ENCODE results near the gene FGF12.

FGF12 gene

DNA sequence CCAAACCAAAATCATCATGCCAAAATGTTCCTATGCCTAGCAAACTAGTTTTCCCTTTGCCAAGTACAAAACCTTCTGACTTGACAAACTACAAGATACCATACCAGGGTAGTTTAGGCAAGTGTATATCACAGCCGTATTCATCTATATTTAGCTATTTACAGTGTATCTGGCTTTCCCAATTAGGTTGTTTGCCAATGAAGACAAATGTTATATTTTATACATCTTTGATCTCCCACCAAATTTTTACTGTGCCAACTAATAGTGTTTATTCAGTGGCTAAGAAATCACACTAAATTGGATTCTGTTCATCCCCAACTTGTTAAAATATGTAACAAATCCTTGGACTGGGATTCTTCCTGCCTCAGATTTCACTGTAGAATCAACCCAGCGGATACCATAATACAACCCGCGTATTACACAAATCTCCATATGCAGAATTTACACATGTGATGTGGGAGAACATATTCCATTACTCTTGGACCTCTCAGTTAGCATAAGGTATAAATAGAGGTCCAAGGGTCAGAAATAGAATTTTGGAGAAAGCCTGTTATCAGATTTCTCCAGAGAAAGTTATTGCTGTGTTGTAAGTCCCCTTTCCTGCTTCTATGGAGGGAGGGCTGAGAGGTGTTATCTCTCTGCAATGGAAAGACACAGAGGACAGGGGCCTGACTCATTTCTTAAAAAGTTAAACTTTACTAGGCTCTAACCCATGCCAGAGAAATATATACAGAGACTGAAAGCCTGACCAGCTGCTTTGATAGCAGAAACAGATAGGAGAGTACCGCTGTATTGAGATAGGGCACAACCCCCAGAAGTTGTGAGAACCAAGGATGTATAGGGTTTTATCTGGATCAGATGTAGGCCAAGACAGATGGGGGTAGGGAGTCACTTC lies 467.0 kb downstream of the FGF12 start:
- DNase-seq (ENCODE audit: low read depth in 2 of 2), result no peak

DNA sequence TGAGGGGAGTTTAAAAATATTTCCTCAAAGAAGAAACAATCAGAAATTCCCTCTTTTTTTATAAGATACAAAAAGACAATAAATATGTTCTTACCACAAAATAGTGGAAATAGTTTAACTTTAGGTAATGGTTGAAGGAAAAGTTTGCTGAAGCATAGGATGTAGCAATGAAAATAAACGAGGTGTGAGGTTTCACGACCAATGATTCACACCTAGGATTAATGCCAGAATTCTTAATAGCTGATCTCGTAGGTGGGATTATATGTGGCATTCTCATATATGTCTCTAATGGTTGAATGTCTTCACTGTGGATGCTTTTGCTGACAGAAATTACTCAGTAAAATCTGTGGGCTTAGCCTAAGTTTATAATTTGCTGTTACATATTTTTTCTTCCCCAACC lies 467.7 kb downstream of the FGF12 start:
- no peak for DNase-seq (ENCODE audit: low read depth in 2 of 2)

DNA sequence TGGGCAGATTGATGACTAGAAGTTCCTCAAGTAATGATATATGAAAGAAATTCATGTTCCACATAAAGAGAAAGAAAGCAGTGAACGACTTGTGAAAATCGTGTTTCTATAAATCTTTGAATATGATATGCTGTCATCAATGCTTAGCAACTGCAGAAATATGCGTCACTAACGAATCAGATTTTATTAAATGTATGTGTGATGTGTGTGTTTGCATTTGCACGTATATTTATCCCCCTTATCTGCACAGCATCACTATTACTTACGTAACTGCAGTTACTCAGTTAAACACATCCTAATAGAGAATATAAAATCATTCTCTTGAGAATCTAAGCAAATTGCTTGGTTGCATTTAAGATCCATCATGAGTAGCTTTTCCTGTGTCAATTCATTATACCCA lies 468.6 kb downstream of the FGF12 start:
- no peak for DNase-seq (ENCODE audit: low read depth in 2 of 2)

DNA sequence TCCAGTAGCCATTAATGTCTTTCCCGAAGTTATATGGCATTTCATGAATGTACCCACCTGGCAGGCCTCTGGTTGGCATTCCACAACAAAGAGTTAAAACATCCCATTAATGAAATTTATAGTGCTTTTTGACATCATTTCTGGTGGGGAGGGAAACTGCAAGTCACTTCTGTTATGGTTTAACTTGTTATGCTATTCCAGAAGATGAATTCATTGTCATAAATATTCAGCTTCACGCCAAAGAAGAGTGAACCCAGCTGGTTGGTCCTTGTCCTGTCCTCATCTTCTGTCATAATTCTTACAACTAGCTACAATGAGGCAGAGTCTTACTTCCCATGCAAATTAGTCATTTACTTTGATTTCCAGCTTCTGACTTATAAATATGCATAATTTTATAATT lies 471.5 kb downstream of the FGF12 start:
- DNase-seq (ENCODE audit: low read depth in 2 of 2), result no peak

DNA sequence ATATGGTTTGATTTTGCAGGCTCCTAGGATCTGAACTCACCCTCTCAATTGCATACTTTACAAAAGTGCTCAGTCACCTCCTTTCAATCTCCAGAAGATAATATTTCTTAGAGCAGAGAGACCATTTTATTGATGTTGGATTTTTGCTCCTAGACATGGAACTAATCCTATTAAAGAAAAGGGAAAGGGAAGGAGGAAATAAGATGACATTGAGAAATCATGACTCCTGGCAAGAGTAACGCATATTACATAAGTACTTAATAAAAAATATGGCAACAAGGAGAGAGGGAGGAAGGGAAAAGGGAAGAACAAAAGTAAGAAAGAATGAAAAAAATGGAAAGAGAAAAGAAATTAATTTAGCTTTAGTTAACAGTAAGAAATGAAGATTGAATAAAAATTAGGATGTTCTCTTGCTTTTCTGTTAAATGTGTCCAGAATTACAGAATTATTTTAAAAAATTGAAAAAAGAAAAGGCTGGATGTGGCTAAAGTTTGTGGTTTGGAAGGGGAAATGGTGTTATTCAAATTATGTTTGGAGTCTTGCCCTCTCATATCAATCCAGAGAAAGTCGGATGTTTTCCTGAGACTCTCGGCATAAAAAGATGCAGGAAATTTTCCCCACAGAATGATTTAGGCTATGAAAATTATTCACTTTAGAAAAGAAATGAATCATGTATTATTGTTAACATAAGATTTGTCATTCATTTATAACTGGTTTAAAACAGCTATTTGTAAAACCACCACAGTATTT lies 474.0 kb downstream of the FGF12 start:
- no peak for DNase-seq (ENCODE audit: low read depth in 2 of 2)

DNA sequence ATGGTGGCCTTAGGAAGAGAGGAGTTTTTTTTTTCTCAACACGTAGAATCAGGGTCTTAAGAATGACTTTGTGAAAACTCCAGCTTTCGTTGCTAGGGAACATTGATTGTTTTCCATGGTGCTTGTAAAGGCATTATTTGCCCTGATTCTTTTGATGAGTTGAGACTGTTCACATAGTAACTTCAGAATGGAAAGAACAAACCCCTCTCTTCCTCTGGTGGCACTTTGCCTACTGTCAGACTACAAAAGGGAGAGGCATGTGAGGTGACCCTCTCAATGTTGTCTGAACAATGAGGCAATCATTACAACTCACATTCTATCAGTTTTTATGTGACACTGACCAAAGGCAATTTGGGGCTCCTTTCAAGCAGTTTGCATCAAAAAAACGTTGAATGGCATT lies 477.8 kb downstream of the FGF12 start:
- no peak for DNase-seq (ENCODE audit: low read depth in 2 of 2)

DNA sequence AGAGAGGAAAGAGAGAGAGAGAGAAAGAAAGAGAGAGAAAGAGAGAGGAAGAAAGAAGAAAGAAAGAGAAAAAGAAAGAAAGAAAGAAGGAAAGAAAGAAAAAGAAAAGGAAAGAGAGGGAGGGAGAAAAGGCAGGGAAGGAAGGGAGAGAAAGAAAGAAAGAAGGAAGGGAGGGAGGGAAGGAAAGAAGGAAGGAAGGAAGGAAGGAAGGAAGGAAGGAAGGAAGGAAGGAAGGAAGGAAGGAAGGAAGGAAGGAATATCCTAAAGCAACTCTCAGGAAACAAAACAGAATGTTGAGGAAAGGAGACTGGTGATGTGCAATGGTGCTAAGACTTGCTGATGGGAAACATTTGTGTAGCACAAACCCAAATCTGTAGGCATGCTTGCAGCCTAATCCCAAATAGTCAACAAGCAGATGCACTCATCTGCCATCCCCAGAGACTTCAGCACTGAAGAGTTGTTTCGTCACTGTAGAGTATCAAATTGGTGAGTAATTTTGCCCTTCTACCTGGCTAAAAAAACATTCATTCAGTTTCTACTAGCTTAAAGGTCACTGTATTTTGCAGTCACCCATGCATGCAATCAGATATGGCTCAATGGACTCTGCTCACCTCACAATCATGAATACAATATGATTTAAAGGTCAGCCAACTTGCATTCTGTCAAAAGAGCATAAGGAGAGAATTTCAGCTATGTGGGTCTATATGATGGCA lies 480.3 kb downstream of the FGF12 start:
- no peak for DNase-seq (ENCODE audit: low read depth in 2 of 2)

DNA sequence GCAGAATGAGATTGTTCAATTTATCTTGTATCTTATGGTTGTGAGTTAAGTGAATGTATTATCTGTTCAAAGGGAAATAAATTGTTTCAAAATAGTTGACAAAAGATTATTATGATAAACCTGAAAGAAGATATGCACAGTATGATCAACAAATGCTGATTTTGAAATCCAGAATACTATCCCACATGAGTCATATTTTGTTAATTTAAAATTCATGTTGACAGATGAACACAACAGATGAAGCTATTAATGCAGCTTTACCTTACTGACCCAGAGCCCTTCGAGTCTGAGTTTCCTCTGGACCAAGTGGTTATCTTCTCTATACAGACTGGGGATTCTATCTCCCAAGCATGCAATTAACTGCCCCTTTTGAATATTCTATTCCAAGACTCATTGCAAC lies 482.8 kb downstream of the FGF12 start:
- DNase-seq (ENCODE audit: low read depth in 2 of 2), result no peak

DNA sequence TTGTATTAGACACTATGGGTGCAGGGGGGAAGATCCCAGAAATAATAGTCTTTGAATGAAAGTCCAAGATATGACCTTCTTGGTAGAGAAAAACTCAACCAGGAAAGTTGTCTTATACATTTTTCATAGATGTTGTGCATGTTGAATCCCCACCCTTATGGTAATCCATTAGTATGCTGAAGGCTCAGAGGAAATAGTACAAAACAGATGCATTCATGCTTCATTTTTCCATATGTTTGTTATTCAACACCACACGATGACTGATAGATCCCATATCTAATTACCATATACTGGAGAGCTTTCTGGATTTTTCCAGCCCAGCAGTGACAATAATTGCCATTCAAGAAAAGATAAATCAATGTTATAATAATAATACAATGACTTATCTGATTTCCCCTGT lies 487.4 kb downstream of the FGF12 start:
- no peak for DNase-seq (ENCODE audit: low read depth in 2 of 2)

DNA sequence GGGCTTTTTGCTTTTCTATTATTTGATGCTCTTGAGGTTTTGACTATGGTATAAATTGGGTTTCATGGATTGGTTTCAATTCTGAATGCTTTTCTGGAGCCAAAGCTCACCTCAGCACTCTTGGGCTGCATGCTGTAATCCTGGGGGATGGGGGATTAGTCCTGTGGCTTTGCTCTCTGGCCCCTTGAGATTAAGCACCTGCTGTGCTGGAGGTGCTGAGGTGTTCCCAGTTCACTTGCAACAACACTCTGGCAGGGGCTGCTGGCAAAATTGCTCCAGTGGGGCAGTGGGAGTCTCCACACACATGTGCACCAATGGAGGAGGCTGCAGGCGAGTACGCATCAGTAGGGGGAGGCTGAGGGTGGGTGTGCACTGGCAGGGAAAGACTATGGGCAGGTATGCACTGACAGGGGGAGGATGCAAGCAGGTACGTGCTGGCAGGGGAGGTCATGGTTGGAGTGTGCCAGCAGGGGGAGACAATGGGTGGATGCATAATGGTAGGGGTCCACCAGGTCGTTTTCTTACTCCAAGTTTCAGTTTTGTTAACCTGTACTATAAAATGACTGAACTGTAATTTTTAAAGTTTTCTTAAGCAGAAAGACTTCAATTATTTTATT lies 489.2 kb downstream of the FGF12 start:
- DNase-seq (ENCODE audit: low read depth in 2 of 2), result no peak

DNA sequence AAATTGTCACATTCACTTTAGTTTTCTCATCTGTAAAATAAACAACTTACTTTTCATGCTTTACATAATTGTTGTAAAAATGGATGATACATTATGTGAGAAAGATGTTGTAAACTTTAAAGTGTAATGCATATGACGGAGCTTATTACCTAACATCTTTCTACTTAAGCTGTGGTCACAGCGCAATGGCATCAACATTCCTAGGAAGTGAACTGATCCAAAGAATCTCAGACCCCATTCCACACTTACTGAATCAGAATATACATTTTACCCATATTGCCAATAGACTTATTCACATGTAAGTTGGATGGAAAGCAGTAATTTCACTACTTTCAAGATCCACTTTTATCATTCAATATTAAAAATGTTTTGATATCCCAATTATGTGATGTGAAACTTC lies 497.5 kb downstream of the FGF12 start:
- DNase-seq (ENCODE audit: low read depth in 2 of 2), result peak; percentile 20 to 38

DNA sequence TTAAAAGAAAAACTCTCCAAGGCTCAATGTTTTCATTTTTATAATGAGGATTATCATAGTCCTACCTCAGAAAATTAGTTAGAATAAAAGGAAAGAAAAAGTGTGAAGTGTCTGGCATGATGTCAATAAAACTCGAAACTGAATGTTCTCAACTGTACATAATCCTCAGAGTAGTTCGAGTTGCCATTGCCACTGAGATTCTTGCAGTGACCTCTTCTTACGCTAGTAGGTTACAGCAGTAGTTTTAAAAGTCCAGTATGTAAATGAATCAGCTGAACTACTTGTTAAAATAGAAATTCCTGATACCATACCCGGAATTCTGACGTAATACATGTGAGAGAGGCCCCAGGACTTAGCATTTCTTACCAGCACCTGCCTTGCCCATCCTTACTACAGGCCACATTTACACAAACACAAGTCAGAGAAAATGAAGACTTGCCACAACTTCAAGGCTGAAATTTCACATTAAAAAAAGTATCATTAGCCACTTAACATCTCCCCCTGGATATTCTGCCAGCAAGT lies 502.6 kb downstream of the FGF12 start:
- no peak for DNase-seq (ENCODE audit: low read depth in 2 of 2)

DNA sequence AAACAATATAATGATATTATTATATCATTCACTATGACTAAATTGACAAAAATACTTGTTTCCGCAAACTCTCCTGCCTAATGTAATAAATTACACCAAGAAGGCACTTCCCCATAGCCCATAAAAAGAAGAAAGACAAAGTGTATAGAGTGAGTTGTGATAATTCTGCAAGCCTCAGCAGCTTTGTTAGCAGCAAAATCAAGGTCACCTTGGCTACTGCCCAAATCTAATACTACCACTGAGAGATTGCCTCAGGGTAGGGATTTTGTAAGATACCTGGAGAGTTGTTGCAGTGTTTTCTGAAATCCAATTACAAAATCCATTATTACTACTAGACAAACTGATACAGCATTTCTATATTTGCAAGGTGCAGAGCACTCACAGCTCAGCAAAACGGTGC lies 503.5 kb downstream of the FGF12 start:
- DNase-seq (ENCODE audit: low read depth in 2 of 2), result no peak

DNA sequence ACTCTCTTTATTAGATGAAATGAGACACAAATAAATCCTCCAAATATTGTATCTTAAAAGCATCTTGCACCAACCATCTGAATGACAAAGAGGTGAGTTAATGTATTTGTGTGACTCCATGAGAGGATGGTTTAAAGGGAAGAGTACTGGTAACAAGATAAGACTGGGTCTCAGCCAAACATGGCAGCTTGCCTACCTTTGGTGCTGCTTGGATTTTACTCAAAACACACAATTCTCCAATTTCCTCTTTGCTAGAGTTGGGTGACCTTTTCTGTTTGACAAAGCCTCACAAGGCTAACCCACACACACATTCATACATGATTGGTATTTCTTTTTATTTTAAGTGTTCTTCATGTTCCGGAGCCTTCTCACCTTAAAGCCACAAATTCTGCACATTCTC lies 506.4 kb downstream of the FGF12 start:
- no peak for DNase-seq (ENCODE audit: low read depth in 2 of 2)

DNA sequence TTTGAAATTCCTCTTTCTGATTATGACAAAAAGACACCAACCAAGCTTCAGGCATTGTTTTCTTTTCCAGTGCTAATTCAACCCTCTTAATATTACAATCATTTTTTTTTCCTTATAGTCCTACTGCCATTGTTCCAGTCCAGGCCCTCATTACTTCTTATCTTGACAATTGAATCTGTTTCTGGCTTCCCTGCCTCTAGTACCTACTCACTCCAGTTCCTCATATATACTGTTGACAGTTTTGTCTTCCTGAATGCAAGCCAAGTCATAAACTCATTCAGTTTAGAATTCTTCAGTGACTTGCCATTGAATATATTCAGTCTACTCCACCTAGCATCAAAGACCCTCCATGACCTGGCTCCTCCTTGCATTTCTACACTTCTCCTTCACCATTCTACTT lies 507.4 kb downstream of the FGF12 start:
- no peak for DNase-seq (ENCODE audit: low read depth in 2 of 2)

DNA sequence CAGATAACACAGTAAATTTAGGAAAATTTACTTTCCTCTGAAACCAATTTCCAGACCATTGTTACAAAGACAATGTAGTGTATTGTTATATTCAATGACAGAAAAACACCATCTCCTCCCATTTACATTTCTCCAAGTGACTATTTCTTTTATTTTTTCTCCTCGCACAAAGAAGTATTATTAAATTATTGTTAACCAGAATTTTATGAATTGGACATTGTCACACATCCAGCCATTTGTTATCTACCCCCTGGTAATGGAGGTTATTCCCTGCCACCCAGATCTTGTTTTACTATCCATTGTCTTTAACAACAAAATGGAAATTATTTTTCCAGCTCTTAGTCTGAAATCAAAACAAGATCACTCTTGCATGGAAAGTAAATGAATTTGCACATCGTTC lies 511.3 kb downstream of the FGF12 start:
- no peak for DNase-seq (ENCODE audit: low read depth in 2 of 2)

DNA sequence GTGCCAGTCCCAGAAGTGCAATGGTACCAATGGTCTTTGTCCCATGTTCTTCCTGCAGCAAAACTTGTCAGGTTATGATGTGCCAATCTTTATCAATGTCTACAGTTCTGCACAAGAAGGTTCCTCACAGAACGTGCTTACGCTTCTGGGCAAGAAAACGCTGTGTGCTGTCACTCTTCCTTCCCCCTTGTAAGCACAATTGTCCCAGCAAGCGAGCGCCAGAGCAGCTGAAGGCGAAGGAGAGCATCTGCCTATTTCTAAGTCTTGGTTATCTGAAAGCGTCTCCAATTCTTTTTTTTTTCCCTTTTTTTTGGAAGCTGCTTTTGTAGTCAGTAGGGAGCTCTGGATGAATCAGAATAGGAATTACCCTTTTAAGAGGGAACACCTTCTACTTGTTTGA lies 514.4 kb downstream of the FGF12 start:
- no peak for DNase-seq (ENCODE audit: low read depth in 2 of 2)

DNA sequence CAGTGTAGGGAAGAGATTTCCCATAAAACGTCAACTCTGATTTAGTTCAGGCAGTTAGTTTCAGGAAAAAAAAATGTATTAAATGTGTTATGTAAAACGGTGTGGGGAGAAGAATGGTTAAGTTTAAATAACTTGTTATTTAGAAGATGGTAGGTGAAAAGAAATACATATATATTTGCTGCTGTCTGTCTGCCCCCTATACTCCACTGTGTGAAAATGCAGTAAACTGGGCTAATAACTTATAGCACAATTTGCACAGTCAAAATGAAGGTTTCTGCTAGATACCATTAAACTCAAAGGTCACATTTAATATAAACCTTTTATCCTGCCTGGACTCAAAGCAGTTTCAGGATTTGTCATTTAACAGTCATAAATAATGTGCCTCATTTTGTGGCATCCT lies 515.0 kb downstream of the FGF12 start:
- DNase-seq (ENCODE audit: low read depth in 2 of 2), result no peak

DNA sequence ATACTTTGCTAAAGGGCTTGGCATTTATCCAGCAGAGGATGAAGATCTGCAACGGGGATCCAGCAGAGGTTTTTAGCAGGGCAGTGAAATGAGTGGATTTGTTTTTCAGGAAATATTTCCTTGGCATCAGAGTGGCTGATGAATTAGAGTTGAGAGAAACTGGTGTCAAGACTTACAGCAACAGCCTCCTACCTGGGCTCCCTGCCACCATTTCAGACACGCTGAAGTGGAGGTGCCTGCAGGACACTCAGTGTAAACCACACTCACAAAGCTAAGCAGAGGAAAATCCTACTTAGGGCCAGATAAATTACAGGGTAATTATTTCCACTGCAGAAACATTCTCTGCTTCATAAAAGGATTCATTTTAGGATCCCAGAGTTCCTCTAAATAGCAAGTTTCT lies 519.7 kb downstream of the FGF12 start:
- no peak for DNase-seq (ENCODE audit: low read depth in 2 of 2)

DNA sequence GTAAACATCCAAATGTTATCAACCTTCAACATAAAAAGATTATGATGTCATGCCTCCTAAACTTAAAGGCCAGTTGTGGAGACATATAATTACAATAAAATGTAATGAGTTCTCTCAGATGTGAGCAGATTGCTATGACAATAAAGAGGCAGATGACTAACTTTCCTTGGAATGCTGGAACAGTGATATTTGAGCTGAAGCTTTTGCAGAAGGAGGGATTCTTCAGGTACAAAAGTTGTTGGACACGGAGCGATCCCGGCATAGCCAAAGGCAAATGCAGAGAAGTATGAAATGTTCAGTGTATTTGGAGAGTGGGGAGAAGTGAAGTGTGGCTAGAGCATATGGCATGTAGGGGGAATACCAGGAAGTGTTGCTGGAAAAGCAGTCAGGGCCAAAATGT lies 520.1 kb downstream of the FGF12 start:
- no peak for DNase-seq (ENCODE audit: low read depth in 2 of 2)

DNA sequence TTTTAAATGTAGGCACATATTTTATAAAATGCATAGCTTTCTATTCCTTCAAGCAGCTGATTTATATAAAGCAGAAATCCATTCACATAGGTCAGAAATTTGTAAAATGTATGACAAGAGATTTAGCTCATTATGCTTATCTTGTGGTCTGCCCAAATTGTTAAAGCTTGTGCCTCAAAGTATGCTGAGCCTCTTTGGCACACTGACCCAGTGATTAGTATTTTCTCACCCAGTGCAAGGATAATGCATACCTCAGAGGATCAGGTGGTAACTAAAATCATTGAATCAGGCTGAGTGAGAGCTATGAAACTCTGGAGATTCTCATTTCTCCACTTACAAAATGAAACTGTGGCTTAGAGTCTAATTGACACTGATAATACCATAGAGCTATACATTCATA lies 533.3 kb downstream of the FGF12 start:
- DNase-seq (ENCODE audit: low read depth in 2 of 2), result no peak

Data from fibroblast of skin of left quadriceps (primary cell).